ENCODE results near the gene EML6. TPM values are rescaled to one million over a fixed set of nuclear protein-coding genes. Genes with fewer than 3 reads are reported as not detected.
"Not testable (repeated sequence)": the region's sequence is repeated elsewhere in the genome, so short reads cannot be mapped to it uniquely, and the experiment has no call there.

EML6 gene
- polyA plus RNA-seq, 3 donors: 0.22 to 0.85 (median 0.74) TPM

DNA sequence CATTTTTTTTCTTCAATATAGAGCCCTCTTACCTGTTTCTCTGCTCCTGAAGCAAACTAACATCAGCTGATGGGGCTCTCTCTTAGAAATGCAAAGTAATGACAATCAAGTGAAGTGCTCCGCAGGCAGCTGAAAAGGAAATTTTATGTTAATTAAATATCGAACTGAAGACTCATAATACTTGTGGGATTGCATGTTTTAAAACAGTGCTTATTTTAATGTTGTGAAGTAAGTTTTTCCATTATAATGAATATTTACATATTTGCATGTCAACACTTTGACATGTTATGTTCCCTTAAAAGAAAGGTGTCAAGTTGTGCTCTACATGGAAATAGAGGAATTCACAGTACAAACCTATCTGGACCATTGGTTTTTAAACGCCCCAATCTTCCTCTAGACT, 97.1 kb downstream of the EML6 start:
- WGBS, 3 donors: 77 to 88% (median 83%) methylated on average over 3 of the region's 3 CpGs

DNA sequence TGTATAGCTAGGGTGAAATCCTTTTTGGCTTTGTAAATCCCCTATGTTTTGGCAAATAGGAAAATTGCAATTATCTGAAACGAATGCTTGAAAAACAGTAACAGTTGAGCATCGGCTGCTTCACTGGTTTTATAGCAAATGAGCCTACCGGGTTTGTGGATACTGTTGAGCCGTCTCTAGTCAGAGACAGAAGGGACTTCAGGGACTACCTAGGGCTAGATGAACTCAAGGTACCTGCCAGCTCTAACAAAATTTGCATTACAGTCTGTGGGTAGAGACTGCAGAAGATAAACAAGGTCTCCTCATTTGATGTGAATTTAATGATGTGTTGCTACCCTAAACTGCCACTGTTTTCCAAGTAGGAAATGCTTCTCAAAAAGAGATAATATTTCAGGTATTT, 101.1 kb downstream of the EML6 start:
- WGBS, 3 donors: 83 to 91% (median 88%) methylated on average over 4 of the region's 4 CpGs
- no peak overlapping the region for H3K27ac ChIP-seq (ENCODE audit: low read depth, low read length)

More for the DNA sequence above, 97.1 kb downstream of the EML6 start:
- H3K27ac ChIP-seq (ENCODE audit: low read depth, low read length): no peak overlapping the region

DNA sequence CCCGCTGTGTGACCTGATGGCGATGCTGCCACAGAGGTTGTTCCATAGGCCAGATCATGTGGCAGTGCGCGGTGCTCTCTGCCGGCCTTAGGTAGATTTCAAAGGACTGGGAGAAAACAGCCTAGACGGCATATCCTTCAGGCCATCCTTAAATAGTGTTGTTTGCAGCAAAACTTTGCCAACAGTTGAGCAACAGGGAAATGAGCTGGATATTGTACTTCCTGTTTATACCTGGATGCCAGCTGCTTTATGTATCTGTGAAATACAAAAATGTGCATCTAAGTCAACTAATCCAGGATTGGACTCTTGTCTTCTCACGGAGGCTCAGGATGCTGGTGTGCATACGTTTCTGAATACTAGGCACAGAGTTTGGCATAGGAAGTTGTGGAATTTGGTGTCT, 107.1 kb downstream of the EML6 start:
- WGBS, 3 donors: 78 to 92% (median 79%) methylated on average over 8 of the region's 8 CpGs
- no peak overlapping the region for H3K27ac ChIP-seq (ENCODE audit: low read depth, low read length)

DNA sequence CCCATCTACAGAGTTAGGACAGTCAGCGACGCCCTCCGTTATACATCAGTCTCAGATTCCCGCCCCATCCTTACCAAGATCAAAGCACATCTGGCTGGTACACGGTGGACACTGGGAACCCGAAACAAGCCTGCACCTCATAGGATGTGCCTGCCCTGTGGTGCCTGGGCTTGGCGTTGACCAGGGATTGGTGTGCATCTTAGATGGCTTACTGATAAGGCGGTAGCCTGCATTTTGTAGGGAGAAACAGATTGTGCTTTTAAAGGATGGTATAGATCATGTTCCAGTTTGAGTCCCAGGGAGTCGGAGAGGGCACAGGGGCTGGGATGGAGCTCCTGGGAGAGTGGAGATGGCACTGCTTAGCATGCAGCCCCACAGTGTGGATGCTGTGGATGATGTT, 108.0 kb downstream of the EML6 start:
- WGBS, 3 donors: 93 to 97% (median 94%) methylated on average over 9 of the region's 9 CpGs
- H3K27ac ChIP-seq (ENCODE audit: low read depth, low read length): no peak overlapping the region

DNA sequence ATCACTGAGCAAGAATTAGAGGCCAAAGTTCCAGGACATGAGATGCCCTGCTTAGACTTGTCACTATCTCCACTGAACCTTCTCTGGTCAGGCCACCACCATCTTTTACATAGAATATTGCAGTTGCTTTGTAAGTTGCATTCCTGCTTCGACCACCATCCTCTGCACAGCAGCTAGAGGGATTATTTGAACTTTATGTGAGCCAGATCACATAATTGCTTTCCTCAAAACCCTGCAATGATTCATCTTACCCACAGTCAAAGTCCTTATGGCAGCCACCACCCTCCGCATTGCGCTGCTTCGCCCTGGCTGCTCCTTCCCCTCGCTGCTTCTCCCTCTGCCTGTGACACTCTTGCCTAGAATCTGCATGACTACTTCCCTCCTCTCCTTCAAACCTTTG, 111.3 kb downstream of the EML6 start:
- 95 to 99% (median 95%) methylated on average over 5 of the region's 5 CpGs for WGBS, 3 donors

GRCh38 chr2:54836477-54836876, 113.0 kb downstream of the EML6 start:
- WGBS, 3 donors: 70 to 77% (median 73%) methylated on average over 4 of the region's 4 CpGs
- no peak overlapping the region for H3K27ac ChIP-seq (ENCODE audit: low read depth, low read length)

More for the DNA sequence above, 111.3 kb downstream of the EML6 start:
- H3K27ac ChIP-seq (ENCODE audit: low read depth, low read length): no peak overlapping the region

- H3K27ac ChIP-seq (ENCODE audit: low read depth, low read length): no peak overlapping the region
- 4 to 9% (median 5%) methylated on average over 4 of the region's 4 CpGs for WGBS, 3 donors
These were observed 115.1 kb downstream of the EML6 start for GRCh38 chr2:54838585-54839035.

- H3K27ac ChIP-seq (ENCODE audit: low read depth, low read length): no peak overlapping the region
- WGBS, 3 donors: 76 to 89% (median 82%) methylated on average over 6 of the region's 6 CpGs
These were observed 116.2 kb downstream of the EML6 start for GRCh38 chr2:54839461-54840255.

DNA sequence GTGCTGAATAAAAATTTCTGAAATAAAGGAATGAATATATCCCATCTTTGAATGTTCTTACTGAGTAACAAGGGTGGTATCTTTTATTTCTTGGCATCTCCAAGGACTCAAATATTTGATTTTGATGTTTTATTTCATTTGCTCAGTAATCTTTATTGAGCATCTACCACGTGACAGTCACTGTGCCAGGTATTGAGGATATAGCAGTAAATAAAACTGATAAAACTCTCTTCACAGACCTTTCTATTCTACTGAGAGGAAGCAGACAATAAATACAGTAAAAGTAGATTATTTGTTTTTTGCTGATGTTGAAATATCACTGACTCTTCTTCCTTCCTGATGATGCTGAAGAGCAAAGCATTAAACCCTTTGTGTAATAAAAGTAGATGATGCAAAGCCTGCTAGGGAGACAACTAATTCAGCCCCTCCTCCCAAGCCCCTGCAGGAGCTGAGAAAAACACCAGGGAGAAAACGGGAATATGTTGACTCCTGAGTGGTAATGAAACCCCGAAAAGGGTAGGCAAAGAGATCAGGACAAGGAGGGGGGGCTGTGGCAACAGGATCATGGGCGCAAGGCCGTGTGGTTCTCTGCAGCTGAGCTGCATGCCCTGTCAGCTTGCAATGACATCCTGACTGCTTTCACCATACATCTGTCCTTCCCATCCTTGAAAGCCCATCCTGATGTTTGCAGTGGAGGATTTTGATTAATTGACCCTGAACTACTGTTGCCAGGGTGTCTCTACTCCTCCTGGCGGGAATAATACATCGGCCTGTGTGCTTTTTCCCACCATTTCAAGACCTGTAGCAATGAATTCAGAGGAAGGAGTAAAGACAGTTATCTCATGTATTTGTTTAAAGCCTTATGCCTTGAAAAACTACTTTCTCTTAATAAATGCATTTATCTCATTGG, 117.4 kb downstream of the EML6 start:
- WGBS, 3 donors: 73 to 79% (median 74%) methylated on average over 7 of the region's 7 CpGs
- no peak overlapping the region for H3K27ac ChIP-seq (ENCODE audit: low read depth, low read length)

GRCh38 chr2:54841500-54841899, 118.0 kb downstream of the EML6 start:
- H3K27ac ChIP-seq (ENCODE audit: low read depth, low read length): not testable (repeated sequence)
- 90 to 96% (median 93%) methylated on average over 10 of the region's 10 CpGs for WGBS, 3 donors

- no peak overlapping the region for H3K27ac ChIP-seq (ENCODE audit: low read depth, low read length)
- 70 to 82% (median 76%) methylated on average over 5 of the region's 5 CpGs for WGBS, 3 donors
These were observed 121.6 kb downstream of the EML6 start for GRCh38 chr2:54845094-54845493.

GRCh38 chr2:54845514-54845913, 122.1 kb downstream of the EML6 start:
- H3K27ac ChIP-seq (ENCODE audit: low read depth, low read length): no peak overlapping the region
- WGBS, 3 donors: 52 to 74% (median 63%) methylated on average over 2 of the region's 2 CpGs

GRCh38 chr2:54850171-54851122, 127.0 kb downstream of the EML6 start:
- 95% methylated on average over 8 of the region's 8 CpGs for WGBS, 3 donors
- H3K27ac ChIP-seq (ENCODE audit: low read depth, low read length): no peak overlapping the region

- 95 to 96% (median 95%) methylated on average over 5 of the region's 5 CpGs for WGBS, 3 donors
- H3K27ac ChIP-seq (ENCODE audit: low read depth, low read length): no peak overlapping the region
These were observed 130.3 kb downstream of the EML6 start for GRCh38 chr2:54853616-54854310.

DNA sequence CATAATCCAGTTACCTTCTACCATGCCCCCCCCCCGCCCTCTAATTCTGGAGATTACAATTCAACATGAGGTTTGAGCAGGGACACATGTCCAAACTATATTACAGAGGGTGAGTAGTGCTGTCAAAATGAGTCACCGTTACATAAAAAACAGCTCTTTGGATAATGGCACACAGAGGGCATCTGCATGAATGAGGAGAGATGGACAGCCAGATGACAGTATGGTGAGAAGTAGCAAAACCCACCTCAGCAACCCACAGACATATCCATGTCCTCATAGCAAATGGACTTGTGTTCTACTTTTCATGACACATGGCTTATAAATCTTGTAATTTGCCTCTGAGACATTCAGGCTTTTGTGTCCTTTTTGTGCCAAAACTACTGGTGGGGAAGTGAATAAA, 132.0 kb downstream of the EML6 start:
- 88 to 94% (median 91%) methylated on average over 2 of the region's 2 CpGs for WGBS, 3 donors
- H3K27ac ChIP-seq (ENCODE audit: low read depth, low read length): no peak overlapping the region

- no peak overlapping the region for H3K27ac ChIP-seq (ENCODE audit: low read depth, low read length)
- 64 to 72% (median 71%) methylated on average over 3 of the region's 3 CpGs for WGBS, 3 donors
These were observed 134.7 kb downstream of the EML6 start for GRCh38 chr2:54858021-54858681.

DNA sequence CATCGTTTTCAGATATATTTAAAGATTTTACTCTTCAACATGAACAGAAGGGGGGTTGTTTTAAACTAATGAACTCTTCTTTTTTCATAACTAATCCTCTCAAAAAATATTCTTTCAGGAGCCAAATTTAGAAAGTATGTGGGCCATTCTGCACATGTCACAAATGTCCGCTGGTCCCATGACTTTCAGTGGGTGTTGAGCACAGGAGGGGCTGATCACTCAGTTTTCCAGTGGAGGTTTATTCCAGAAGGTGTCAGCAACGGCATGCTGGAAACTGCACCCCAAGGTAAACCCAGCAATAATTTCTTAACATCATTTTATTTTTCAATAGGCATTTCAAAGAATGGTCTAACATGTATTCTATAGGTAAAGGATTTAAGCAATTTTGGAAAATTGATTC, 136.0 kb downstream of the EML6 start:
- 78 to 82% (median 81%) methylated on average over 3 of the region's 3 CpGs for WGBS, 3 donors
- H3K27ac ChIP-seq (ENCODE audit: low read depth, low read length): no peak overlapping the region
